ENCODE results near the gene SMIM14. TPM values are rescaled to one million over a fixed set of nuclear protein-coding genes. Genes with fewer than 3 reads are reported as not detected.
"Not testable (repeated sequence)": the region's sequence is repeated elsewhere in the genome, so short reads cannot be mapped to it uniquely, and the experiment has no call there.

SMIM14 gene
- total RNA-seq, result 3.3 and 5.5 TPM in 2 replicates

DNA sequence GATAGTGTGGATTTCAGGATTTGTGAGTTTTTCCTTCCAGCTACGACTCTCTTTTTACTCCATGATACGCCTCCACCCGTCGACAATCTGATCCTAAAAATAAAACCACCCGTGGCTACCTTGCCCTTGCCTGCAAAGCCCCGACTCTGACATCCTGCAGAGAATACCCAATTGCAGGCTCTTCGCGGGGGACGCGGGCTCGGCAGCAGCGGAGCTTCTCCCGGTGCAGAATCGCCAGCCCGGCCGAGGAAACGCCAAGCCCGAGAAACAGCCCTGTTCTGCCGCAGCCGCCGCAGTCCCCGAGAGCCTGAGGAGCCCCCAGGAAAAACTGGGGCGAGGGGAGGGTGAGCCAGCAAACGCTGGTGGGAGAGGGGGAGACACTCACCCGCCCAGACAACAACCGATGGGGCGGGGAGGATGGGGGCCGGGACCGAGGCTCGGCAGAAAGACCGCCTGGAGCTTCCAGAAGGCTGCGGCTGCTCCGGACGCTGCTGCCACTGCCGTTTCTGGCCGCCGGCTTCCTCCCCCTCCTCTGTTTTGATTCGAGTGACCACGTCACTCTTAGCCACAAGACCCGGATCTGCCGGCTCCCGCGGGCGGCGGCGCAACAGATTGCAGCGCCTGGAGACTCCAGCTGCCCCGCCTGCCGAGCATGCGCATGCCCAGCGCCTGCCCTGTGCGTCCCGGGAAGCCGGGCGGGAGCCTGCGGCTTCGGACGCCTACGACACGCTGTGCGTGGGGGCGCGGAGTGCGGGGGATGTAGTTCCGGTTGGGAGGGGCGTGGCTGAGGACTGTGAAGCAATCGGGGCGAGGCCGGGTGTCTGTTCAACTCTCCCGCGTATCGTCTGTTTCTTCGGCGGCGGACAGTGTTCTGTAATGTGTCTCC is at the start of gene SMIM14:
TSS of gene SMIM14 (minus strand) at position 512 of the 886 bp plus-strand sequence. CDS start 33,720 bp downstream, outside the sequence.
- intact Hi-C loops (cut with micrococcal nuclease), result loop anchor here (1.0 to 5.0 kb wide), 12 partner anchors 60 to 679 kb away; partner anchors contain the start of genes LIAS, RFC1, RHOH and UBE2K

DNA sequence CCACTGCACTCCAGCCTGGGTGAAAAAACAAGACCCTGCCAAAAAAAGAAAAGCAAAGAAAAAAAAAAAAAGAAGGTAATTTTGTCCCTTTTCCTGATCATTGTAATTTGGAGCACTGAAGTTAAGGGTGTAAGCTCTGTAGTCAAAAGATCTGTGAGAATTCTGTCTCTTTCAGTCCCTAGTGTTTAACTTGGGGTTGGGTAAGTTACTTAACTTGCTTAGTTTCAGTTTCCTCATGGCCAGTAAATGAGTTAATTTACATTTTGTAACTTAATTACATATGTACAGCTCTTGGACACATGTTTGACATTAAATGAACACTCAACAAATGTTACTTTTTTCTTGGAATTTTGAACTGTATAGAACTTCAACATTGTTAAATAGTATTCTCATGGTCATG is 48.3 kb upstream of the SMIM14 start:
- intact Hi-C loops (cut with micrococcal nuclease), result no loop called here

DNA sequence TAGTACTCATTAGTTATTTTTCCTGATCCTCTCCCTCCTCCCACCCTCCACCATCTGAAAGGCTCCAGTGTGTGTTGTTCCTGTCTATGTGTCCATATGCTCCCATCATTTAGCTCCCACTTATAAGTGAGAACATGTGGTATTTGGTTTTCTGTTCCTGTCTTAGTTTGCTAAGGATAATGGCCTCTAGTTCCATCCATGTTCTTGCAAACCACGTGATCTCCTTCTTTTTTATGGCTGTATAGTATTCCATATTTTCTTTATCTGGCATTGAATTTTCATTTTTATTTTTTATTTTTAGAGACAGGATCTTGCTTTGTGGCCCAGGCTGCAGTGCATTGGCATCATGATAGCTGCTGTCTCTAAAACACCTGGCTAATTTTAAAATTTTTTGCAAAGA is 47.3 kb upstream of the SMIM14 start:
- intact Hi-C loops (cut with micrococcal nuclease), result no loop called here

DNA sequence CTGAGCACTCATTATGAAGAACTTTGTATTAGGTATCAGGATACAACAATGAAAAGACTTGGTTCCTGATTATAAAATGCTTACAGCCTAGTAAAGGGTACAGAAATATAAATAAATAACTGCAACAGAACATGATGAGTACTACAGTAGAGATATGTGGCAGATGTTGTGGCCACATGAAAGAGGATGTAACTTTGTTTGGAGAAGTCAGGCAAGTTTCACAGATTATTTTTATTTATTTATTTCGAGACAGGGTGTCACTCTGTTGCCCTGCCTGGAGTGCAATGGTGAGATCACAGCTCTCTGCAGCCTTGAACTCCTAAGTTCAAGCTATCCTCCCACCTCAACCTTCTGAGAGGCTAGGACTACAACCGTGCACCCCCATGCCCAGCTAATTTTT is 43.5 kb upstream of the SMIM14 start:
- intact Hi-C loops (cut with micrococcal nuclease), result no loop called here

DNA sequence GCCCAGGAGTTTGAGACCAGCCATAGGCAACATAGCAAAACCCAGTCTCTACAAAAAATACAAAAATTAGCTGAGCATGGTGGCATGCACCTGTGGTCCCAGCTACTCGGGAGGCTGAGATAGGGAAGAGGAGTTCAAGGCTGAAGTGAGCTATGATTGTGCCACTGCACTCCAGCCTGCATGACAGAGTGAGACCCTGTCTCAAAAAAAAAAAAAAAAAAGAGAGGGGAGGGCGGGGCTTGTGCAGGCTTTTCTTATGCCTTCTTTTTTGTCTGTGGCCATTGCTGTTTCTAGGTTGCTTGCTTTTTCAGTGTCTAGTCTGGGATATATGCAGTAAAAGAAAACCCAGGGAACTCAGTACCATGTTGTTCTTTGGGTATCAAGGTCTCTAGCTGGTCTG is 42.3 kb upstream of the SMIM14 start:
- intact Hi-C loops (cut with micrococcal nuclease), result not testable (repeated sequence)

DNA sequence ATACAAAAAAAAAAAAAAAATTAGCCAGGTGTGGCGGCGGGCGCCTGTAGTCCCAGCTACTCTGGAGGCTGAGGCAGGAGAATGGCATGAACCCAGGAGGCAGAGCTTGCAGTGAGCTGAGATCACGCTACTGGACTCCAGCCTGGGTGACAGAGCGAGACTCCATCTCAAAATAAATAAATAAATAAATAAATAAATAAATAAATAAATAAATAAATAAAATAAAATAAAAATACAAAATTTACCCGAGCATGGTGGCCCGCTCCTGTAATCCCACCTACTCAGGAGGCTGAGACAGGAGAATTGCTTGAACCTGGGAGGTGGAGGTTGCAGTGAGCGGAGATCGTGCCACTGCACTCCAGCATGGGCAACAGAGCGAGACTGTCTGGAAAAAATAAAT is 37.0 kb upstream of the SMIM14 start:
- intact Hi-C loops (cut with micrococcal nuclease), result not testable (repeated sequence)

DNA sequence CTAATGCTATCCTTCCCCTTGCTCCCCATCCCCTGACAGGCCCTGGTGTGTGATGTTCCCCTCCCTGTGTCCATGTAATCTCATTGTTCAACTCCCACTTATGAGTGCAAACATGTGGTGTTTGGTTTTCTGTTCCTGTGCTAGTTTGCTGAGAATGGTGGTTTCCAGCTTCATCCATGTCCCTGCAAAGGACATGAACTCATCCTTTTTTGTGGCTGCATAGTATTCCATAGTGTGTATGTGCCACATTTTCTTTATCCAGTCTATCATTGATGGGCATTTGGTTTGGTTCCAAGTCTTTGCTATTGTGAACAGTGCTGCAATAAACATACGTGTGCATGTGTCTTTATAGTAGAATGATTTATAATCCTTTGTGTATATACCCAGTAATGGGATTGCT is 31.6 kb upstream of the SMIM14 start:
- intact Hi-C loops (cut with micrococcal nuclease), result not testable (repeated sequence)

DNA sequence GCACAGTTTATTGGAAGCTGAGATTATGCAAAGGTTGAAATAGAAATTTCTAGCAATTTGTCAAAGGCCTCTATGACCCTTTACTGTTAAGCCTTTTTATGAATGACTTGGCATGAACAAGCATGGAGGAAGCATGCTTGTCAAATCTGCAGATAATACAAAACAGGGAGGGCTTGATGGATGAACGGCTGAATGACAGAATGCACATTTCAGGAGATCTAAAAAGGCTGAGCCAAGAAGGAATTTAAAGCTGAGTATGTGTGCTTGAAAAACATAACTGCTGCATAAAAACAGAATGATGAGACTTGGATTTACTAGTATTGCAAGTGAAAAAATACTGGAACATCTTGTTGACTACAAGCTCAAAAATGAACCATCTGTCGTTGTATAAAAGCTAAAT is 30.2 kb upstream of the SMIM14 start:
- intact Hi-C loops (cut with micrococcal nuclease), result no loop called here

DNA sequence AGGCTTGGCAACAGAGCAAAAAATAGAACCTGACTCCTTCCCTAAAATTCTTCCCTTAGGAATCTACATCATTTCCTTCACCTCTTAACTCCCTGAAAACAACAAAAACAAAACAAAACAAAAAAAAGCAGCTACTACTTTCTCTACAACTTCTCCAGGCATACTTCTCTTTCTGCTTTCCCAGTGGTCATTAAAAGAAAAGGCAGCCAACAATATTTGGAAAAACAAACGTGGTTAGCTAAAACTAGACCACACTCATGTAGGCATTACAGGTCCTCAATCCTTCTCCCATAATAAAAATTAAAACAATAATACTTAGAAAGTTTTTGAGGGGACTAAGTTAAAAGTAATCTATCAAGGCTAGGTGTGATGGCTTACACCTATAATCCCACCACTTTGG is 29.0 kb upstream of the SMIM14 start:
- intact Hi-C loops (cut with micrococcal nuclease), result no loop called here

DNA sequence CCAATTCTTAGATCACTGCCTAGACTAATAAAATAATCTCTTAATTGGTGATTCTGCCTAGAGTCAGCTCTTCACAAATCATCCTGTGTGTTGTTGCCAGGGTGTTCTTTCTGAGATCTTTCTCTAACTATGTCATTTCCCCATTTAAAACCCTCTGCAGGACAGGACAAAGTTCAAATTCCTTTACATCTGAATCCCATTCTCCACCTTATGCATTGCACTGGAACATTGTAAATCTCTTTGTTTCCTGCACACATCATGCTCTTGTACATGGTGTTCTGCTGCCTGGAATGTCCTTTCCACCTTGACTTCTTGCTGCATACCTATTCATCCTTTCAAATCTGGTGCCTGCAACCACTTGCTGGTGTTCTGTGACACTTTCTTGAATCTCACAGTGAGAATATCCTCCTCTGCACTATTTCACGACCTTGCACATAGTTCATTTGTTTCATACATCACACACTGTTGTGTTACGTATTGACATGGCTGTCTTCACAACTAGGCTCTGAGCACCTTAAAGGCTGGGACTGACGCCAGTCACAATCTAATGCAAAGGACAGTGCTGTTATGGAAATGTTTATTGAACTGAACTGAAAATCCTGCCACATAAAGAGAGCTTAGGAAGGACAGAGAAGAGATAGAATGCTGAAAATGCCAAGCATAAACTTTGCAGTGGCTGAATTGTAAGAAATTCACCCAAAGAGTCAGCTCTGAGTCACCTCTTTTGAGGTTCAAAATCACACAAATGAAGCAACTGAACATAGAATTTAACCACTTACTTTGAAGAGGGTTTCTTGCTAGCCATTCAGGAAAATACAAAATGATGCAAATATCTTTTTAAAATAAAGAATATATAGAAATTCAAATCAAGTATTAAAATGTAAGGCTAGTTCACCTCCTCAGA is 26.4 kb upstream of the SMIM14 start:
- intact Hi-C loops (cut with micrococcal nuclease), result no loop called here

DNA sequence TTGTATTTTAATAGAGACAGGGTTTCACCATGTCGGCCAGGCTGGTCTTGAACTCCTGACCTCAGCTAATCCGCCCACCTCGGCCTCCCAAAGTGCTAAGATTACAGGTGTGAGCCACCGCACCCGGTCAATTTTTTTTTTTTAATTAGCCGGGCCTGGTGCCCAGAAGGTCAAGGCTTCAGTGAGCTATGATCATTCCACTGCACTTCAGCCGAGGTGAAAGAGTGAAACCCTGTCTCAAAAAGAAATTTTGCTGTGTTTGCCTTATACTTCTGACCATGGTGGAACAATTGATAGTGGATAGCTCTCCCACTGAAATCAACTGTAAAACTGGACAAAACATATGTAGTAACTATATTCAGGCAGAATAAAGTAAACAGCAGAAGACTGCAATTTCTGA is 24.0 kb upstream of the SMIM14 start:
- intact Hi-C loops (cut with micrococcal nuclease), result no loop called here

DNA sequence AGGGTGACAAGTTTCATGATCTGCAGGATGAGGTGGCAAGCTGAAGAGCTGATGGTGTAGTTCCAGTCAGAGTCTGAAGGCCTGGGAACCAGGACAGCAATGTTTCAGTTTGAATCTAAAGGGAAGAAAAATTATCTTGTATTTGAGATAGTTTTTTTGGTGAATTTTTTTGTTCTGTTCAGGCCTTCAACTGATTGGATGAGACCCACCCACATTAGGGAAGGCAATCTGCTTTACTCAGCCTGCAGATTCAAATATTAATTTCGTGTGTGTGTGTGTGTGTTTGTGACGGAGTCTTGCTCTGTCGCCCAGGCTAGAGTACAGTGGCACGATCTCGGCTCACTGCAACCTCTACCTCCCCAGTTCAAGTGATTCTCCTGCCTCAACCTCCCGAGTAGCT is 22.1 kb upstream of the SMIM14 start:
- intact Hi-C loops (cut with micrococcal nuclease), result no loop called here

DNA sequence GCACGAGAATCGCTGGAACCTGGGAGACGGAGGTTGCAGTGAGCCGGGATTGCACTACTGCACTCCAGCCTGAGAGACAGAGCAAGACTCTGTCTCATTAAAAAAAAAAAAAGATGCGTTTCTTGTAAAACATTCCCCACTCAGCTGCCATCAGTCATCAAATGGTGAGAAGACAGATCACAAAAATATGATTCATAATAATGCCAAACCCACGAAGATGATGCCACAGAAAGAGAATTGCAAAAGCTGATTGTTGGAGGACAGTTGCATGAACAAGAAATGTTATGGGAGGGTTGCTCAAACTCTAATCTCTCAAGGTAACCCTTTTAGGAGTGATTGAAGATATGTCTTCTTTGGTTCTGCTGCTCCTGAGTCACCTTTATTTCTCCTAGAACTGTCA is 21.4 kb upstream of the SMIM14 start:
- intact Hi-C loops (cut with micrococcal nuclease), result no loop called here

DNA sequence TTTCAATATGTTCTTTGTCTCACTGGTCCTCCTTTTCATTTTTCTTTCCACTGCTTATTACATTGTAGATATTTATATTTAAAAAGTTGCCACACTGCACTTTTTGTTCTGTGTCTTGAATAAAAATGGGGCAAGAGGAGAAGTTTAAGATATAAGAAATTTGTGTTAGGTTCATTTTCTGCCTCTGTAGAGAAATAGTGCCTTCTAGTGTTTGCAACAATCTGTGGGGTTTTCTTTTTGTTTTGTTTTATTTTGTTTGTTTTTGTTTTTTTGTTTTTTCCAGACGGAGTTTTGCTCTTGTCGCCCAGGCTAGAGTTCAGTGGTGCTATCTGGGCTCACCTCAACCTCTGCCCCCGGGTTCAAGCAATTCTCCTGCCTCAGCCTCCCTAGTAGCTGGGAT is 20.1 kb upstream of the SMIM14 start:
- intact Hi-C loops (cut with micrococcal nuclease), result loop anchor here (1.0 kb wide), 1 partner anchor 189 kb away; no protein-coding TSS in a partner anchor

DNA sequence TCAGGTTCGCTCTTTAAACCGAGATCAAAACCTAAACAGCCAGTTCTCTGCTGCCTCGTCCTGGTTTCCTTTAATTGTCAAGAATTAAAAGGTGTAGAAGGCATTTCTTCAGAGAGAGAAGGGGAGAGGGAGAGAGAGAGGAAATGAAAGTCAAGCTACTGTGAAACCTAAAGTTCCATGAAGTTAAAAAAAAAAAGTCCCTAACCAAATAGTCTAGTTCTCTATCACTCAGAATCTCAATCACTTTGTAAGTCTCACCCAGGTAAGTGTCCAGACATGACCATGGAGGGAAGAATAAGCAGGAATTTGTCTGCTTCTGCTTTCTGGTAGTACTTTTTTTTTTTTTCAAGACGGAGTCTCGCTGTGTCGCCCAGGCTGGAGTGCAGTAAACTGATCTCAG is 18.8 kb upstream of the SMIM14 start:
- intact Hi-C loops (cut with micrococcal nuclease), result no loop called here

DNA sequence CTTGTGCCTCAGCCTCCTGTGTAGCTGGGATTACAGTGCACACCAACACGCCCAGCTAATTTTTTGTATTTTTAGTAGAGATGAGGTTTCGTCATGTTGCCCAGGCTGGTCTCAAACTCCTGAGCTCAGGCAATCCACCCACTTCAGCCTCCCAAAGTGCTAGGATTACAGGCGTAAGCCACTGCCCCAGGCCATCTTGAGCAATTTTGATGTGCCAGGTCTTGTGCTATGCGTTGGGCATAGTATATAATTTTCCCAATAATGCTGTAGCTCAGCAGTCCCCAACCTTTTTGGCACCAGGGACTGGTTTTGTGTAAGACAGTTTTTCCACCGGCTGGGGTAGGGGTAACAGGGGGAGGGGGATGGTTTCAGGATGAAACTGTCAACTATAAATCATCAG is 18.0 kb upstream of the SMIM14 start:
- intact Hi-C loops (cut with micrococcal nuclease), result not testable (repeated sequence)

DNA sequence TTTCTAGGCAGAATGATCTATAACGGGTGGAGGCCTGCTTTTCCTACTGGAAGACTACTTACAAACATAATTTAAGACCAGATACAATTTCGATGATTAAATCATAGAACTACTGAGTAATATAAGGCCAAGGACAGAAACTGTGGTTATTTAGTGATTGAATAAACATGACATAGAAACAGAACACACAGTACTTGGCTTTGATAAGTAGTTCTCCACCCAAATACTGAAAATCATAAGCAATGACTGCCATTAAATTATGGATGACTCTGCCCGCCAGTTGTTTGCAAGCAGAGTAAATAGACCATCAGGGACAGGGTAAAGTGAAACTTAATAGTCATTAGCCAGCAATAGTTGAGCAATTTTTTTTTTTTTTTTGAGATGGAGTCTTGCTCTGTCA is 17.2 kb upstream of the SMIM14 start:
- intact Hi-C loops (cut with micrococcal nuclease), result no loop called here

DNA sequence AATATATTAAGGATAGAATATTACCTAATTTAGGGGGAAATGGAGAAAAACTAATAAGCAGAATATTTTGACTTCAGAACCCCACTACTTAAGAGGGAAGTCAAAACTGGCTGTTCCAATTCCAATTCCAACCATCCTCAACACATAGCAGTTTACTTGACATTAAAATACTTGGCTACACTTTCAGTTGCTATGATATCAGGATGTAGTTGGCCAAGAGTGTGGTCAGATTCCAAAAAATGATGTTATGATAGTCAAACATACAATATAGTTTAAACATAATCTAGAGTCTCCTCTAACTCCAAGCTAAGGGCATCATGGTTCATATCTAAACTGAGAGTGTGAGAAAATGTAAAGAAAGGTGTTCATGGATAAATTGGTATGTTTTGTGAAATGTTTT is 16.5 kb upstream of the SMIM14 start:
- intact Hi-C loops (cut with micrococcal nuclease), result no loop called here

DNA sequence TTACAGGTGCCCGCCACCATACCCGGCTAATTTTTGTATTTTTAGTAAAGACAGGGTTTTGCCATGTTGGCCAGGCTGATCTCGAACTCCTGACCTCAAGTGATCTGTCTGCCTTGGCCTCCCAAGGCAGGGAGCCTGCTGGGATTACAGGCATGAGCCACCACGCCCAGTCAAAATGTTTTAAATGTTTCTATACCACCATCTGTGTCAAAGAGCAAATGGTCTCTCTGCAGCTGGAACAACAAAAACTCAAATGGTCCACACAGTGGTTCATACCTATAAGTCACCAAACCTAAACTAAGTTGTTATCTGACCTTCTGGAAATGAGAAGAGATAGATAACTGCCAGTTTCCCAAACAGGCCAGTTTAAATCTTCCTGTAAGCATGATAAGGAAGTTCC is 12.9 kb upstream of the SMIM14 start:
- intact Hi-C loops (cut with micrococcal nuclease), result not testable (repeated sequence)

DNA sequence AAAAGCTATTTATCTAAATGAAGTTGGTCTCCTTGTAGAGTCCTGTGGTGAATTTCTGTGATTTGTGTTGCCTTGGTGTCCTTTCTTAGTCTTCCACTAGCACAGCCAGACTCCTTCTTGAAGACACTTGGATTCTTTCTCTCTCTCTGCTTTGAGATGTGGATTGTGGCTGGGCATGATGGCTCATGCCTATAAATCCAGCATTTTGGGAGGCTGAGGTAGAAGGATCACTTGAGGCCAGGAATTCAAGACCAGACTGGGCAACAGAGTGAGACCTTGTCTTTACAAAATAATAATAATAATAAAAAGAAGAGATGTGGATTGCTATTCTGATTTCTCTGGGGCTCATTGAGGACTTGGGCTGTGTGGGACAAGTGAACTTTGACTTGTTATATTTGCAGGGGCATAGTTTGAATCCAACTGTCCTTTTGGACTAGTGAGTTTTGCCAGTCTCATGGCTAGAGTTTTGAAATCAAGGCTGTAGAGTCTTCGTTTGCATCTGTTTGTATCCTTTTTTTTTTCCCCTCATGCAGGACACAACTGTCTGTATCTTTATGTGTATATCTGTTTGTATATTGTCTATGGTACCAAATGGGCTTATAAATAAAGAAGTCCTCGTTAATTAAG is 11.1 kb upstream of the SMIM14 start:
- intact Hi-C loops (cut with micrococcal nuclease), result no loop called here

DNA sequence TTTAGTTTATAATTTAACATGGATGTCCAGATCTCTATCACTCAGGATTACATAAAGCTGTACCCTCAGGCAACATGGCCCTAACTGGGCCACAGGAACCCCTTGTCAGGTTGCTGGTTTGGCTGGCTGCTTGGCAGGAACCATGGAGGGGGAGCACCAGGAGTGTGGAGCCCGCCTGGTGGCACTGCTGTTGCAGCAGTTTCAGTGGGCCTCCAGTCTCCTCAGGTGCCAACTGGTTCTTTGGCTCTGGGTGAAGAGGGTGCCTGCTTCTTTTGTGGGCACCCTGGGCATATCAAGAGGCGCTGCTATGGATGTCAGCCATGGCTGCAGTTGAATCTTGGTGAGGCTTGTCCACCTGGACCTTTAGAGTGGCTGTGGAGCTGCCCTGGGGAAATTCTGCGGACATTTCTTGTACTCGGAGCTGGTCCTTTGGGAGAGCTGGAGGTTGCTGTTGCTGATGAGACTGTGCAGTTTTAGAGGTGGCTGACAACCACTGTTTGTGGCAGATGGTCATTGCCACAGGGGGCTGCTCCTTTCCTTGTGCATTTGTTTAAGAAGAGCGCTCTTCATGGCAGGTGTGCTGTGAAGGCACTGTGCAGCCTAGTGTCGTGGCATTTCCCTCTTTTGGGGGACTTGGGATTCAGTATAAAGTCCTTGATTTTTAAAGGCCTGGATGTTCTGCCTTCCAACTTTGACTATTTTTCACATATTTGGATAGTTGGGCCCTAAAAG is 10.3 kb upstream of the SMIM14 start:
- intact Hi-C loops (cut with micrococcal nuclease), result no loop called here
